ENCODE measurements around the gene COQ5. TPM values are rescaled to one million over a fixed set of nuclear protein-coding genes. Genes with fewer than 3 reads are reported as not detected.

The COQ5 gene
- polyA plus RNA-seq, 1 experiment, result 47.1 TPM

- ChIA-PET POLR2A (interaction anchor here (0.7 to 1.8 kb wide), 3 partner anchors 11 to 59 kb away, joined by 3 to 5 read pairs (median 3); partner anchors contain the start of genes COQ5 and DYNLL1), CTCF (interaction anchor here (0.5 to 1.9 kb wide), 18 partner anchors 10 to 268 kb away, joined by 3 to 11 read pairs (median 4); partner anchors contain the start of gene SIRT4)
- peak; percentile 88 for TF ChIP-seq CTCF (IDR thresholded peaks at IDR 0.05; ENCODE audit: low read depth, low read length)
- Histone ChIP-seq H3K27me3 (ENCODE audit: control insufficient read depth, insufficient read depth, low read length) (no peaks in the 10 kb centered on the region), H3K9me3 (ENCODE audit: control insufficient read depth, insufficient read depth, low read length) (no peaks in the 10 kb centered on the region; the same call in 1 of the 2 replicates), H3K4me3 (ENCODE audit: low read depth, low read length) (peak within 1 kb of the TSS; percentile 93), H3K27ac (ENCODE audit: low read depth, low read length) (peak within 1 kb of the TSS; percentile 75)
- peak; percentile 93 for DNase-seq (ENCODE audit: low read depth, low spot score)
Measured at GRCh38 chr12:120469450-120470149, 59.4 kb downstream of the COQ5 start, which contains the start of gene SRSF9. TSS of gene SRSF9 (minus strand) at chr12:120469748. CDS start at chr12:120469609, 139 bp downstream.

- Histone ChIP-seq H3K9me3 (ENCODE audit: control insufficient read depth, insufficient read depth, low read length) (no peaks in the 10 kb centered on the region; the same call in 1 of the 2 replicates), H3K4me3 (ENCODE audit: low read depth, low read length) (peak overlapping the region; percentile 93), H3K27ac (ENCODE audit: low read depth, low read length) (peak overlapping the region; percentile 75), H3K27me3 (ENCODE audit: control insufficient read depth, insufficient read depth, low read length) (no peaks in the 10 kb centered on the region)
- 0 out of 2 replicates have a peak, but pooled peaks have one; percentile 7 for TF ChIP-seq CTCF (IDR thresholded peaks at IDR 0.05; ENCODE audit: low read depth, low read length)
- POLR2A ChIA-PET, result interaction anchor here (0.7 to 1.8 kb wide), 5 partner anchors 11 to 889 kb away, joined by 3 to 6 read pairs (median 5); partner anchors contain the start of genes COQ5 and DYNLL1
- CTCF ChIA-PET, result interaction anchor here (0.5 to 1.9 kb wide), 10 partner anchors 11 to 178 kb away, joined by 3 to 9 read pairs (median 4); partner anchors contain the start of gene SIRT4
- no peak for DNase-seq (ENCODE audit: low read depth, low spot score)
Measured at GRCh38 chr12:120468821-120469449, 60.0 kb downstream of the COQ5 start.

GRCh38 chr12:120468325-120468820 is 60.6 kb downstream of the COQ5 start:
- Histone ChIP-seq H3K9me3 (ENCODE audit: control insufficient read depth, insufficient read depth, low read length) (no peaks in the 10 kb centered on the region; the same call in 1 of the 2 replicates), H3K27ac (ENCODE audit: low read depth, low read length) (peak overlapping the region; percentile 75), H3K27me3 (ENCODE audit: control insufficient read depth, insufficient read depth, low read length) (no peaks in the 10 kb centered on the region), H3K4me3 (ENCODE audit: low read depth, low read length) (peak overlapping the region; percentile 93)
- DNase-seq (ENCODE audit: low read depth, low spot score), result no peak
- TF ChIP-seq CTCF (IDR thresholded peaks at IDR 0.05; ENCODE audit: low read depth, low read length), result no peak
- ChIA-PET CTCF (interaction anchor here (0.5 to 1.9 kb wide), 9 partner anchors 11 to 226 kb away, joined by 3 to 9 read pairs (median 4); partner anchors contain the start of gene SIRT4), POLR2A (interaction anchor here (0.7 to 1.8 kb wide), 5 partner anchors 10 to 889 kb away, joined by 3 to 6 read pairs (median 5); partner anchors contain the start of genes COQ5 and DYNLL1)

GRCh38 chr12:120467439-120467838 is 61.5 kb downstream of the COQ5 start:
- POLR2A ChIA-PET, result interaction anchor here (1.8 kb wide), 1 partner anchor 9 kb away, joined by 5 read pairs; no protein-coding TSS in a partner anchor
- CTCF ChIA-PET, result interaction anchor here (0.6 to 2.4 kb wide), 9 partner anchors 7 to 225 kb away, joined by 3 to 10 read pairs (median 4); partner anchors contain the start of genes DYNLL1 and POP5
- no peaks in the 10 kb centered on the region; the same call in 1 of the 2 replicates for H3K9me3 ChIP-seq (ENCODE audit: control insufficient read depth, insufficient read depth, low read length)
- no peak overlapping the region for H3K27ac ChIP-seq (ENCODE audit: low read depth, low read length)
- H3K4me3 ChIP-seq (ENCODE audit: low read depth, low read length), result no peak overlapping the region
- TF ChIP-seq CTCF (IDR thresholded peaks at IDR 0.05; ENCODE audit: low read depth, low read length), result no peak
- DNase-seq (ENCODE audit: low read depth, low spot score), result no peak
- no peaks in the 10 kb centered on the region for H3K27me3 ChIP-seq (ENCODE audit: control insufficient read depth, insufficient read depth, low read length)
